HG02798 (cell line): ENCODE data around the gene RAB3A.
A peak's percentile ranks its signal among the peaks of the same experiment; 100 is the strongest.

Experiments
- ATAC-seq: cut with Tn5 transposase; IDR thresholded peaks from one replicate; pipeline ENCODE4 v1.9.1; 2021; ENCODE audit warnings: mild to moderate bottlenecking; ENCODE audit not compliant: unreplicated experiment, poor library complexity

RAB3A gene

DNA sequence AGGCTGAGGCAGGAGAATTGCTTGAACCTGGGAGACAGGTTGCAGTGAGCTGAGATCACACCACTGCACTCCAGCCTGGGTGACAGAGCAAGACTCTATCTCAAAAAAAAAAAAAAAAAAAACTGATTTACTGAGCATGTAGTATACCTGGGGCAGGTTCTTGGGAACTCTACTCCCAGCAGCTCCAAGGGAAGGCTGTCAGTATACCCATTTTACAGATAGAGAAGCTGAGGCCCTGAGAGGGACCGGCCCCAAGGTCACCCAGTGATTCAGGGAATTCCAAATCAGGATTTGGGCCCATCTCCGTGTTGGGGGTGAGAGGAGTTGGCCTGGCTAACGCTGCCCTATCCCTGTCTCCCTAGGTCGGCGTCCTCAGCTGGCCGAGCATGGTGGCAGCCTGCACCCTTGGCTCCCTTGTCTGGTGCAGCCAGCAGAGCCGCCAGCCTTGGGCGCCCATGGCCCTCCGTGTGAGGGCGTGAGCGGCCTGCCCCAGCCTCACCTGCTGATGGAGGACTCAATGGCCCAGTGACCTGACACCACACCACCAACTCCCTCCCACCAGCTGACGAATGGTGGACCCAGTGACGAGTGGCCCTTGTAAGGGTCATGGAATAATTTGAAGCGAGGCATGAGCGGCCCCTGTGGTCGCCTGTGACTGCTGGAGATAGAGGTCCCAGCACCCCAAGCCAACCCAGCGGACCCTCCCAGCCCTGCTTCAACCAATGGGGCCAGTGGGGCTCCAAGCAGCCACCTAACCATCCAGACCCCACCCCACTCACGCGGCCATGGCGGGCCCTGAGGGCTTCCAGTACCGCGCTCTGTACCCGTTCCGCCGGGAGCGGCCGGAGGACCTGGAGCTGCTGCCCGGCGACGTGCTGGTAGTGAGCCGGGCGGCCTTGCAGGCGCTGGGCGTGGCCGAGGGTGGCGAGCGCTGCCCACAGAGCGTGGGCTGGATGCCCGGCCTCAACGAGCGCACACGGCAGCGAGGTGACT, 48.5 kb downstream of the RAB3A start:
- ATAC-seq: no peak

- no peak for ATAC-seq
Measured at GRCh38 chr19:18153556-18154134, 50.2 kb downstream of the RAB3A start.

GRCh38 chr19:18152817-18153555, 50.9 kb downstream of the RAB3A start, which contains the start of gene PIK3R2:
PIK3R2 (plus strand) TSS chr19:18153163; CDS start chr19:18155880, 2,717 bp downstream.
- peak; percentile 79 for ATAC-seq

GRCh38 chr19:18152442-18152816, 51.4 kb downstream of the RAB3A start:
- peak; percentile 66 for ATAC-seq

GRCh38 chr19:18150776-18151624, 52.8 kb downstream of the RAB3A start:
- no peak for ATAC-seq

- ATAC-seq: no peak
Measured at GRCh38 chr19:18149596-18149975, 54.3 kb downstream of the RAB3A start.

- no peak for ATAC-seq
Measured at GRCh38 chr19:18147396-18147795, 56.4 kb downstream of the RAB3A start.
